ENCODE results near the gene ARL8B. TPM values are rescaled to one million over a fixed set of nuclear protein-coding genes. Genes with fewer than 3 reads are reported as not detected.

The ARL8B gene
- total and polyA plus RNA-seq, 9 of the 15 experiments (the other 6 are each of a cell fraction or from before 2014, with no cell fraction given) = 28.5 to 99.4 (median 77.2) TPM

- TF ChIP-seq AFF1 (IDR thresholded peaks at IDR 0.05; ENCODE audit: low read depth in 1 of 2, partially characterized antibody in 2 of 2) (peak in 1 of 2 experiments; percentile 35), NR2F6 (CRISPR knock-in tag; IDR thresholded peaks at IDR 0.05) (no peak), FOXM1 (IDR thresholded peaks at IDR 0.05; ENCODE audit: low read depth) (peak; percentile 67; the same call in 1 of the 2 replicates), FOXM1 (CRISPR knock-in tag; IDR thresholded peaks at IDR 0.05; ENCODE audit: low read depth) (no peak), TEAD1 (CRISPR knock-in tag; IDR thresholded peaks at IDR 0.05) (no peak), CBFA2T3 (IDR thresholded peaks at IDR 0.05) (peak; percentile 56), ZNF175 (CRISPR knock-in tag; IDR thresholded peaks at IDR 0.05; ENCODE audit: low read depth) (no peak), GATAD2B (IDR thresholded peaks at IDR 0.05; ENCODE audit: borderline replicate concordance) (no peak), BCOR (IDR thresholded peaks at IDR 0.05) (peak; percentile 67; the same call in 1 of the 2 replicates), RBM25 (IDR thresholded peaks at IDR 0.05; ENCODE audit: low read depth, low read length, severe bottlenecking) (peak; percentile 58), U2AF1 (optimal IDR thresholded peaks at IDR 0.05; ENCODE audit: low read depth, low read length) (no peak), SRSF3 (IDR thresholded peaks at IDR 0.05; ENCODE audit: insufficient read depth, low read length) (no peak), ELF1 (tag; IDR thresholded peaks at IDR 0.05) (no peak), FUS (optimal IDR thresholded peaks at IDR 0.05; ENCODE audit: low read depth, low read length) (no peak), CUX1 (CRISPR knock-in tag; IDR thresholded peaks at IDR 0.05) (no peak), ZFX (CRISPR knock-in tag; IDR thresholded peaks at IDR 0.05) (no peak), ZNF668 (CRISPR knock-in tag; IDR thresholded peaks at IDR 0.05) (0 out of 2 replicates have a peak, but pooled peaks have one; percentile 29), SRSF9 (IDR thresholded peaks at IDR 0.05; ENCODE audit: borderline replicate concordance, low read depth, low read length) (no peak), THRA (IDR thresholded peaks at IDR 0.05) (no peak)
Measured at GRCh38 chr3:5185093-5185673, 63.1 kb downstream of the ARL8B start (continued).

Data from K562 (cell line).